GM12874 (cell line): Measurements from ENCODE around the gene DCAF6.

Source experiments
- CTCF ChIP-seq: IDR thresholded peaks from 2 replicates; pipeline ENCODE4 v1.5.1; 2011; ENCODE audit warnings: low read depth, mild to moderate bottlenecking, control low read depth, low read length, moderate library complexity; ENCODE audit not compliant: insufficient read depth

Gene DCAF6

GRCh38 chr1:167949785-167950184 is 13.3 kb downstream of the DCAF6 start:
- no peak for TF ChIP-seq CTCF

GRCh38 chr1:167950569-167950968 is 14.1 kb downstream of the DCAF6 start:
- TF ChIP-seq CTCF: no peak

GRCh38 chr1:167955915-167956314 is 19.4 kb downstream of the DCAF6 start:
- no peak for TF ChIP-seq CTCF

- TF ChIP-seq CTCF: no peak
Measured at GRCh38 chr1:167957710-167958109, 21.2 kb downstream of the DCAF6 start.

GRCh38 chr1:167964646-167965045 is 28.2 kb downstream of the DCAF6 start:
- no peak for TF ChIP-seq CTCF

- no peak for TF ChIP-seq CTCF
Measured at GRCh38 chr1:167966050-167966449, 29.6 kb downstream of the DCAF6 start.

GRCh38 chr1:167968569-167968968 is 32.1 kb downstream of the DCAF6 start:
- no peak for TF ChIP-seq CTCF

GRCh38 chr1:167973832-167974231 is 37.3 kb downstream of the DCAF6 start:
- TF ChIP-seq CTCF: no peak
